HG03378 (cell line): ENCODE results near the gene SERTM2.

Experiments
- ATAC-seq: cut with Tn5 transposase; IDR thresholded peaks from one replicate; pipeline ENCODE4 v1.9.1; 2021; ENCODE audit warnings: mild to moderate bottlenecking, moderate library complexity; ENCODE audit not compliant: unreplicated experiment

Gene SERTM2

DNA sequence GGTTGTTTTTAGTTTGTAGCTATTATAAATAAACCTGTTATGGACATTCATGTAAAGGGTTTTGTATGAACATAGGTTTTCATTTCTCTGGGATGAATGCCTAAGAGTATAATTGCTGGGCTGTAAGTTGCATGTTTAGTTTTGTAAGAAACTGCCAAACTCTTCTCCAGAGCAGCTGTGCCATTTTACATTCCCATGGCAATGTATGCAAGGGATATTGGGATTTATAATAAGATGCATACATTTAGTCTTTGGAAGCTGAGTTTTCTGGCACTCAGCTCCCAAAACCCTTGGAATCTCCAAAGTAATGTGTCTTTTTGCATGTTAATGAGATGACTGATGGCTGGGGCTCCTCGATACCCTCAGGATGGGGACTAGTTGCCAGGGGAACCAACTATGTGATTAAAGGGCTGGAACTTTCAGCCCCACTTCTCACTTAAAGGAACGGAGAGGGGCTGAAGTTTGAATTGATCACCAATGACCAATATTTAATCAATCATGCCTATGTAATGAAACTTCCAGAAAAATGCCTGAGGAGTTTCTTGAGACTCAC is 44.0 kb downstream of the SERTM2 start:
- ATAC-seq, result no peak

DNA sequence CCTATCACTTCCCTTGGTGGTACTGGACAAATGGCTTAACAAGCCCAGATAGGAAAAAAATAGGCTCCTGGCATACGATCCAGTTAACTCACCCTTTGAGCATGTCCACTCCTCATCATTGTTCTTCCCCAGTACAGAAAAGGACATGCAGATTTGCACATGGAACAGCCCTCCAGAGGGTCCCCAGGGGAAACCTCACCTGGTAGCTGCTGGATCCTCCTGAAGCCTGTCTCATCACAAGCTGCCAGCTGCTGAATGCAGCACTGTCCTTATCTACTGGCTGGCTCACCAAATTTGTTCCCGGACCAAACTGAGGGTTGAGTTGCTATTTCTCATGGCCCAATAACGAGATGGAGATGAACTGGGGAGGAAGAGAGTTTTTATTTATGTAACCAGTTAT is 49.4 kb downstream of the SERTM2 start:
- ATAC-seq, result no peak

DNA sequence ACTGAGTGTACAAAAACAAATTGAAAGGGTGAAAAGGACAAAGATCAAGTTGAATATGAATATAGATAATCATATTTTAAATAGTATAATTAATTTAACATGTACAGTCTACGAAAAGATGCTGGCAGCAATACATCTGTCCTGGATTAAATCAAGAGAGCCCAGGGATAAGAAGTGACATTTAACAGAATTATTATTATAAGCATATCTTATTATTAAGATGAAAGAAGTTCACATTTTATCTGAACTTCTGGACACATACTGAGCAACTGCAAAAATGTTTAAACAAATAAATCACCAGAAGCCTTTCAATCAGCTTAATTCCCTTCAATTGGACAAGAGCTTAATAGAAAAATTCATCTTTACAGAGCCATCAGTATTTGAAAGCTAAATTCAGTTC is 50.4 kb downstream of the SERTM2 start:
- ATAC-seq, result no peak

DNA sequence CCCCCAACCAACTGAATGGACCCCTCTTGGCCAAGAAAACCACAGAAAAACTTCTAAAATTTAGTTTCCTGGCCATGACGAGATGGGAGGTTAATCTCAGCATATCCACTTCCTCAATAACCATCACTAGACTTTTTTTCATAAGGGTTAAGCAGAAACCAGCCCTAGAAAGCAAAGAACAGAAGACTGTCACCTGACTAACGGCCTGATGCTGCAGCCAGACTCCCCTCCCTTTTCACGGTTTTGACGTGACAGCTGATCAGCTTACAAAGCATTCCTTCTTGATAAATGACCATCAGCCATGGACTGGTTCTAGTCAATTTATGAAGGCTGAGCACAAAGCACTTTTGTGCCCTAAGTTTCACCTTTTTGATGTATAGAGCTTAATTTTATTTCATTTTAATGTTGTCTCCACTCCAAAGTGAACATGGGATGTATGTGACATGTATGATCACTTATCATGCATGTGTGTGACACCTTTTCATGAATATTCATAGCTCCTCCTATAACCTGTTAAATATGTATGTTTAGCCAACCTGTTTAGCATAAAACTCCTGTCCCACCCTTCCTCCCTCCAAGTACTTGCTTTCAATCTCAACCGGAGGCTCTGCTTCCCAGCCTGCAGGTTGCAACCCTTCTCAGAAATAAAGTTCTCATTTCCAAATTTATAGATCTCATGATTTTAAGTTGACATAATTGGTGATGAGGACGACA is 56.3 kb downstream of the SERTM2 start:
- ATAC-seq, result no peak

DNA sequence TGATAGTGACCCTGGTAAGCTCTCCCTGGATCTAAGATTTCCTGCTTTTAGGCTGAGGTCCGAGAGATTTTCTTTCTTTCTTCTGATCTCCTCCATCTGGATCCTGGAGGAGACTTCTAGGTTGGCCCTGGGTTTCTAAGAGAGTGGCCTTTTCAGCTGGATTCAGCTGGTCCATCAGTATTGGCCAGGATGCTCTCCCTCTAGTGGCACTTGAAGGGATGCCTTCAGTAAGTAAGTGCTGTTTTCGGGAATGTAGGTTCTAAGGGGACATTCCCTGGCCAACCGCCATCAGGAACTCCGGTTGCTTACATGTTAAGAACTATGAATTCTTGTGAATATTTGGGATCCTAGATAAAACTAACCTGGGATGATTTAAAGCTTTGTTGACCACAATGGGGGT is 56.9 kb downstream of the SERTM2 start:
- ATAC-seq, result no peak

DNA sequence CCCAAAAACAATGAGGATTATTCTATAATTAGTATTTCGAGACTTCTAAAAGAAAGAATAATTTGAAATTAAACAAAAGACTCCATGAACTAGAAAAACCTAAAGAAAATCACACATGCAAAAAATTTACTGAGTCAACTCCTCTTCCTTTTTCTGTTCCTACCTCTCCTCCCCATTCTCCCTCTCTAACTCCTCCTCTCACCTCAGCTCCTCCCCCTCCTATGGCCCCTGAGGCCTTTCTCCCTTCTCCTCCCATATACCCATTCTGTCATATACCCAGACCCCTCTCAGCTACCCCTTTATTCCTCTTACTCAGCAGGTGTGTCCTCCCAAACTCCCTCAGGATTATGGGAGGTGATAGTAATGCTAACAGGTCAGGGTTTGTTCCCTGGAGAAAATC is 57.4 kb downstream of the SERTM2 start:
- ATAC-seq, result no peak
